Mammary epithelial cell (primary cell): ENCODE data around the gene SEMA4G.

ENCODE experiments used
- CTCF ChIP-seq, 2 donors: IDR thresholded peaks in 1 of 2; conservative IDR thresholded peaks in 1 of 2; 2 replicates each; pipeline ENCODE4 v1.5.1; 2011 to 2012; ENCODE audit warnings: inconsistent platforms in 2 of 2, low read length in 2 of 2, mild to moderate bottlenecking in 2 of 2, control low read depth in 1 of 2, low read depth in 1 of 2; ENCODE audit not compliant: insufficient read depth in 1 of 2; ENCODE audit errors: extremely low read depth in 1 of 2
- EZH2 ChIP-seq: IDR thresholded peaks from 2 replicates; pipeline ENCODE4 v1.6.1; 2012; ENCODE audit warnings: low read length, inconsistent platforms, borderline replicate concordance

GRCh38 chr10:101007099-101007711 is 37.9 kb downstream of the SEMA4G start:
- TF ChIP-seq EZH2 (no peak), CTCF (conservative IDR thresholded peaks at IDR 0.05 in 1 of 2, IDR thresholded peaks at IDR 0.05 in 1 of 2; ENCODE audit: extremely low read depth in 1 of 2, insufficient read depth in 1 of 2, low read depth in 1 of 2, low read length in 2 of 2) (no peak)
